Left ventricle myocardium superior (tissue), 1 donor: Measurements from ENCODE around the gene KCTD16. TPM values are rescaled to one million over a fixed set of nuclear protein-coding genes. Genes with fewer than 3 reads are reported as not detected.

Experiments used
- total RNA-seq: library from RNA; stranded (reverse); fragmentation: NEBNext Ultra II Directional; extraction: Animal tissue kit (Norgen Biotek cat#: 25700); gene quantifications from one replicate; pipeline ENCODE4 v1.2.1, GENCODE V29; 2021
- donor health status: DM: no; HTN: yes; CAD: no; lungs with severe emphysema.

KCTD16 gene
- total RNA-seq, 1 donor from 2014 or later: not detected

Other genes with a start within 250 kb of the KCTD16 start
- 26.6 TPM for gene YIPF5, start 214 bp upstream of the KCTD16 start, total RNA-seq